GM23338 (cell line): ENCODE measurements around the gene SERINC5. TPM values are rescaled to one million over a fixed set of nuclear protein-coding genes. Genes with fewer than 3 reads are reported as not detected.

ENCODE experiments used
- ATAC-seq: fragments of 200-7000 bp; cut with Tn5 transposase; 3 replicates; pipeline ENCODE4 v1.9.1; 2020
- DNase-seq: peaks from one replicate; pipeline ENCODE4 v3.0.0-alpha.2; 2015; ENCODE audit warnings: low spot score
- H2AFZ ChIP-seq: fragments of 200-600 bp; sonication (generic); 2 replicates; pipeline ENCODE4 v1.8.0; 2016; ENCODE audit warnings: antibody characterized with exemption, mild to moderate bottlenecking, moderate library complexity
- H3F3A ChIP-seq: fragments of 200-600 bp; sonication (generic); replicated peaks from 2 replicates; pipeline ENCODE4 v1.8.0; 2017; ENCODE audit warnings: antibody characterized with exemption, mixed run types, low read depth
- H3K27ac ChIP-seq: fragments of 200-600 bp; sonication (generic); 2 replicates; pipeline ENCODE4 v1.6.1; 2016; ENCODE audit warnings: low read depth
- H3K27me3 ChIP-seq: fragments of 200-600 bp; sonication (generic); 2 replicates; pipeline ENCODE4 v1.8.0; 2016; ENCODE audit warnings: mild to moderate bottlenecking, mixed run types, moderate library complexity; ENCODE audit not compliant: insufficient read depth
- H3K36me3 ChIP-seq: fragments of 200-600 bp; sonication (generic); 2 replicates; pipeline ENCODE4 v1.8.0; 2016; ENCODE audit warnings: mild to moderate bottlenecking; ENCODE audit not compliant: insufficient read depth
- H3K4me1 ChIP-seq: fragments of 200-600 bp; sonication (generic); 2 replicates; pipeline ENCODE4 v1.8.0; 2016; ENCODE audit warnings: mild to moderate bottlenecking, moderate library complexity; ENCODE audit not compliant: insufficient read depth
- H3K4me2 ChIP-seq: fragments of 200-600 bp; sonication (generic); 2 replicates; pipeline ENCODE4 v1.7.1; 2017; ENCODE audit warnings: mixed run types
- H3K4me3 ChIP-seq: fragments of 200-600 bp; sonication (generic); 2 replicates; pipeline ENCODE4 v1.6.1; 2016; ENCODE audit warnings: mixed run types
- H3K79me2 ChIP-seq: fragments of 200-600 bp; sonication (generic); replicated peaks from 2 replicates; pipeline ENCODE4 v1.8.0; 2017; ENCODE audit warnings: mild to moderate bottlenecking; ENCODE audit not compliant: insufficient read depth
- H3K9me2 ChIP-seq: fragments of 200-600 bp; sonication (generic); 2 replicates; pipeline ENCODE4 v1.8.0; 2017; ENCODE audit not compliant: insufficient read depth
- H4K20me1 ChIP-seq: fragments of 200-600 bp; sonication (generic); replicated peaks from 2 replicates; pipeline ENCODE4 v1.8.0; 2017; ENCODE audit warnings: mild to moderate bottlenecking; ENCODE audit not compliant: insufficient read depth
- H3K27ac Mint-ChIP-seq: 2 replicates; pipeline ENCODE4 v1.8.0; 2020; ENCODE audit warnings: inconsistent platforms, mild to moderate bottlenecking, moderate library complexity, mixed read lengths
- H3K27me3 Mint-ChIP-seq: 3 replicates; pipeline ENCODE4 v1.8.0; 2022; ENCODE audit warnings: low read depth, mild to moderate bottlenecking, moderate library complexity, mixed read lengths, inconsistent platforms; ENCODE audit not compliant: insufficient read depth, poor library complexity
- H3K36me3 Mint-ChIP-seq: 3 replicates; pipeline ENCODE4 v1.8.0; 2021; ENCODE audit warnings: low read depth, mild to moderate bottlenecking, inconsistent platforms, moderate library complexity, mixed read lengths
- H3K4me1 Mint-ChIP-seq: 3 replicates; pipeline ENCODE4 v1.8.0; 2020; ENCODE audit warnings: mild to moderate bottlenecking, inconsistent platforms, mixed read lengths
- H3K4me3 Mint-ChIP-seq: 3 replicates; pipeline ENCODE4 v1.8.0; 2021; ENCODE audit warnings: moderate library complexity, mild to moderate bottlenecking, inconsistent platforms, mixed read lengths
- H3K9me3 Mint-ChIP-seq: 3 replicates; pipeline ENCODE4 v1.8.0; 2020; ENCODE audit warnings: moderate library complexity, mild to moderate bottlenecking, inconsistent platforms, mixed read lengths
- CREB1 ChIP-seq: fragments of 250-450 bp; sonication (Bioruptor Pico); IDR thresholded peaks from 2 replicates; pipeline ENCODE4 v1.5.0; 2020; ENCODE audit warnings: low read depth, mild to moderate bottlenecking, moderate library complexity
- CTCF ChIP-seq, 2 experiments: fragments of 200-600 bp in 1 of 2; sonication (generic) in 1 of 2; conservative IDR thresholded peaks; 2 replicates each; pipeline versions ENCODE4 v1.5.1 to v1.6.1; 2016 to 2017; ENCODE audit warnings: antibody characterized with exemption in 2 of 2, low read depth in 2 of 2, mild to moderate bottlenecking in 2 of 2, moderate library complexity in 1 of 2
- ETS1 ChIP-seq: IDR thresholded peaks from 2 replicates; pipeline ENCODE4 v1.6.1; 2016; ENCODE audit warnings: antibody characterized with exemption
- EZH2 ChIP-seq: fragments of 200-600 bp; sonication (generic); IDR thresholded peaks from one replicate; pipeline ENCODE4 v1.8.0; 2017; ENCODE audit warnings: antibody characterized with exemption, mild to moderate bottlenecking, low read depth; ENCODE audit not compliant: unreplicated experiment
- EZH2phosphoT487 ChIP-seq: fragments of 200-600 bp; sonication (generic); IDR thresholded peaks from one replicate; pipeline ENCODE4 v1.8.1; 2018; ENCODE audit warnings: antibody characterized with exemption; ENCODE audit not compliant: unreplicated experiment
- JUNB ChIP-seq: IDR thresholded peaks from one replicate; pipeline ENCODE4 v1.6.1; 2016; ENCODE audit warnings: antibody characterized with exemption; ENCODE audit not compliant: unreplicated experiment
- NANOG ChIP-seq: IDR thresholded peaks from 2 replicates; pipeline ENCODE4 v1.6.1; 2016; ENCODE audit warnings: antibody characterized with exemption, borderline replicate concordance
- POLR2AphosphoS5 ChIP-seq: IDR thresholded peaks from 2 replicates; pipeline ENCODE4 v1.6.1; 2016; ENCODE audit warnings: antibody characterized with exemption, low read depth
- STAT1 ChIP-seq: IDR thresholded peaks from one replicate; pipeline ENCODE4 v1.6.1; 2016; ENCODE audit warnings: antibody characterized with exemption; ENCODE audit not compliant: unreplicated experiment
- ZNF114 ChIP-seq: fragments of 250-450 bp; sonication (Bioruptor Pico); IDR thresholded peaks from 2 replicates; pipeline ENCODE4 v1.5.0; 2020; ENCODE audit warnings: mild to moderate bottlenecking, moderate library complexity
- ZNF331 ChIP-seq: fragments of 250-450 bp; sonication (Bioruptor Pico); IDR thresholded peaks from 2 replicates; pipeline ENCODE4 v1.5.0; 2020; ENCODE audit warnings: low read depth, mild to moderate bottlenecking, moderate library complexity
- polyA plus RNA-seq: library from polyadenylated mRNA; unstranded; fragments of >200 nt; fragmentation: Nextera tagmentation; extraction: Ambion mirVana; gene quantifications from 2 replicates; pipeline ENCODE4 v1.2.1, GENCODE V29; 2016
- total RNA-seq: library from RNA; depleted of rRNA; stranded (reverse); fragments of >200 nt; shearing (Covaris generic); gene quantifications from 2 replicates; pipeline ENCODE4 v1.2.3, GENCODE V29; 2014
- TF ChIP-seq, protein P1 (sequence below): fragments of 250-450 bp; sonication (Bioruptor Pico); IDR thresholded peaks from 2 replicates; pipeline ENCODE4 v1.5.0; 2020; ENCODE audit warnings: mild to moderate bottlenecking, moderate library complexity
- TF ChIP-seq, protein P2 (sequence below): IDR thresholded peaks from one replicate; pipeline ENCODE4 v1.6.1; 2018; ENCODE audit warnings: antibody characterized with exemption; ENCODE audit not compliant: unreplicated experiment

Gene SERINC5
- total and polyA plus RNA-seq, 2 experiments from 2014 or later = 34.0 to 107 TPM

GRCh38 chr5:80192507-80193241 is 63.2 kb downstream of the SERINC5 start:
- Histone ChIP-seq H2AFZ (no peak overlapping the region), H4K20me1 (peaks cover 12% of the 10 kb centered on the region), H3K4me2 (peak overlapping the region; percentile 61), H3K79me2 (peaks cover 100% of the 10 kb centered on the region), H3K36me3 (no peaks in the 10 kb centered on the region), H3K4me1 (peaks cover 67% of the 10 kb centered on the region), H3K9me2 (no peaks in the 10 kb centered on the region), H3F3A (peaks cover 15% of the 10 kb centered on the region), H3K27me3 (no peaks in the 10 kb centered on the region), H3K27ac (peak overlapping the region; percentile 56), H3K4me3 (peak overlapping the region; percentile 22)
- H3K4me3 Mint-ChIP-seq = peak overlapping the region; percentile 23; the same call in 2 of the 3 replicates
- no peaks in the 10 kb centered on the region for H3K9me3 Mint-ChIP-seq
- ATAC-seq = peak; percentile 16
- no peak for DNase-seq
- peaks cover 13% of the 10 kb centered on the region for H3K27me3 Mint-ChIP-seq
- peak overlapping the region; percentile 22 for H3K27ac Mint-ChIP-seq
- H3K4me1 Mint-ChIP-seq = peaks cover 65% of the 10 kb centered on the region
- TF ChIP-seq CREB1 (CRISPR knock-in tag) = no peak
- no peak for TF ChIP-seq JUNB
- TF ChIP-seq, protein P1, sequence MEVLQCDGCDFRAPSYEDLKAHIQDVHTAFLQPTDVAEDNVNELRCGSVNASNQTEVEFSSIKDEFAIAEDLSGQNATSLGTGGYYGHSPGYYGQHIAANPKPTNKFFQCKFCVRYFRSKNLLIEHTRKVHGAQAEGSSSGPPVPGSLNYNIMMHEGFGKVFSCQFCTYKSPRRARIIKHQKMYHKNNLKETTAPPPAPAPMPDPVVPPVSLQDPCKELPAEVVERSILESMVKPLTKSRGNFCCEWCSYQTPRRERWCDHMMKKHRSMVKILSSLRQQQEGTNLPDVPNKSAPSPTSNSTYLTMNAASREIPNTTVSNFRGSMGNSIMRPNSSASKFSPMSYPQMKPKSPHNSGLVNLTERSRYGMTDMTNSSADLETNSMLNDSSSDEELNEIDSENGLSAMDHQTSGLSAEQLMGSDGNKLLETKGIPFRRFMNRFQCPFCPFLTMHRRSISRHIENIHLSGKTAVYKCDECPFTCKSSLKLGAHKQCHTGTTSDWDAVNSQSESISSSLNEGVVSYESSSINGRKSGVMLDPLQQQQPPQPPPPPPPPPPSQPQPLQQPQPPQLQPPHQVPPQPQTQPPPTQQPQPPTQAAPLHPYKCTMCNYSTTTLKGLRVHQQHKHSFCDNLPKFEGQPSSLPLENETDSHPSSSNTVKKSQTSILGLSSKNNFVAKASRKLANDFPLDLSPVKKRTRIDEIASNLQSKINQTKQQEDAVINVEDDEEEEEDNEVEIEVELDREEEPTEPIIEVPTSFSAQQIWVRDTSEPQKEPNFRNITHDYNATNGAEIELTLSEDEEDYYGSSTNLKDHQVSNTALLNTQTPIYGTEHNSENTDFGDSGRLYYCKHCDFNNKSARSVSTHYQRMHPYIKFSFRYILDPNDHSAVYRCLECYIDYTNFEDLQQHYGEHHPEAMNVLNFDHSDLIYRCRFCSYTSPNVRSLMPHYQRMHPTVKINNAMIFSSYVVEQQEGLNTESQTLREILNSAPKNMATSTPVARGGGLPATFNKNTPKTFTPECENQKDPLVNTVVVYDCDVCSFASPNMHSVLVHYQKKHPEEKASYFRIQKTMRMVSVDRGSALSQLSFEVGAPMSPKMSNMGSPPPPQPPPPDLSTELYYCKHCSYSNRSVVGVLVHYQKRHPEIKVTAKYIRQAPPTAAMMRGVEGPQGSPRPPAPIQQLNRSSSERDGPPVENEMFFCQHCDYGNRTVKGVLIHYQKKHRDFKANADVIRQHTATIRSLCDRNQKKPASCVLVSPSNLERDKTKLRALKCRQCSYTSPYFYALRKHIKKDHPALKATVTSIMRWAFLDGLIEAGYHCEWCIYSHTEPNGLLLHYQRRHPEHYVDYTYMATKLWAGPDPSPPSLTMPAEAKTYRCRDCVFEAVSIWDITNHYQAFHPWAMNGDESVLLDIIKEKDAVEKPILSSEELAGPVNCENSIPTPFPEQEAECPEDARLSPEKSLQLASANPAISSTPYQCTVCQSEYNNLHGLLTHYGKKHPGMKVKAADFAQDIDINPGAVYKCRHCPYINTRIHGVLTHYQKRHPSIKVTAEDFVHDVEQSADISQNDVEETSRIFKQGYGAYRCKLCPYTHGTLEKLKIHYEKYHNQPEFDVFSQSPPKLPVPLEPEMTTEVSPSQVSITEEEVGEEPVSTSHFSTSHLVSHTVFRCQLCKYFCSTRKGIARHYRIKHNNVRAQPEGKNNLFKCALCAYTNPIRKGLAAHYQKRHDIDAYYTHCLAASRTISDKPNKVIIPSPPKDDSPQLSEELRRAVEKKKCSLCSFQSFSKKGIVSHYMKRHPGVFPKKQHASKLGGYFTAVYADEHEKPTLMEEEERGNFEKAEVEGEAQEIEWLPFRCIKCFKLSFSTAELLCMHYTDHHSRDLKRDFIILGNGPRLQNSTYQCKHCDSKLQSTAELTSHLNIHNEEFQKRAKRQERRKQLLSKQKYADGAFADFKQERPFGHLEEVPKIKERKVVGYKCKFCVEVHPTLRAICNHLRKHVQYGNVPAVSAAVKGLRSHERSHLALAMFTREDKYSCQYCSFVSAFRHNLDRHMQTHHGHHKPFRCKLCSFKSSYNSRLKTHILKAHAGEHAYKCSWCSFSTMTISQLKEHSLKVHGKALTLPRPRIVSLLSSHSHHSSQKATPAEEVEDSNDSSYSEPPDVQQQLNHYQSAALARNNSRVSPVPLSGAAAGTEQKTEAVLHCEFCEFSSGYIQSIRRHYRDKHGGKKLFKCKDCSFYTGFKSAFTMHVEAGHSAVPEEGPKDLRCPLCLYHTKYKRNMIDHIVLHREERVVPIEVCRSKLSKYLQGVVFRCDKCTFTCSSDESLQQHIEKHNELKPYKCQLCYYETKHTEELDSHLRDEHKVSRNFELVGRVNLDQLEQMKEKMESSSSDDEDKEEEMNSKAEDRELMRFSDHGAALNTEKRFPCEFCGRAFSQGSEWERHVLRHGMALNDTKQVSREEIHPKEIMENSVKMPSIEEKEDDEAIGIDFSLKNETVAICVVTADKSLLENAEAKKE (CRISPR knock-in tag) = no peak
- TF ChIP-seq CTCF (conservative IDR thresholded peaks at IDR 0.05; ENCODE audit: low read depth in 2 of 2) = no peak
- TF ChIP-seq, protein P2, sequence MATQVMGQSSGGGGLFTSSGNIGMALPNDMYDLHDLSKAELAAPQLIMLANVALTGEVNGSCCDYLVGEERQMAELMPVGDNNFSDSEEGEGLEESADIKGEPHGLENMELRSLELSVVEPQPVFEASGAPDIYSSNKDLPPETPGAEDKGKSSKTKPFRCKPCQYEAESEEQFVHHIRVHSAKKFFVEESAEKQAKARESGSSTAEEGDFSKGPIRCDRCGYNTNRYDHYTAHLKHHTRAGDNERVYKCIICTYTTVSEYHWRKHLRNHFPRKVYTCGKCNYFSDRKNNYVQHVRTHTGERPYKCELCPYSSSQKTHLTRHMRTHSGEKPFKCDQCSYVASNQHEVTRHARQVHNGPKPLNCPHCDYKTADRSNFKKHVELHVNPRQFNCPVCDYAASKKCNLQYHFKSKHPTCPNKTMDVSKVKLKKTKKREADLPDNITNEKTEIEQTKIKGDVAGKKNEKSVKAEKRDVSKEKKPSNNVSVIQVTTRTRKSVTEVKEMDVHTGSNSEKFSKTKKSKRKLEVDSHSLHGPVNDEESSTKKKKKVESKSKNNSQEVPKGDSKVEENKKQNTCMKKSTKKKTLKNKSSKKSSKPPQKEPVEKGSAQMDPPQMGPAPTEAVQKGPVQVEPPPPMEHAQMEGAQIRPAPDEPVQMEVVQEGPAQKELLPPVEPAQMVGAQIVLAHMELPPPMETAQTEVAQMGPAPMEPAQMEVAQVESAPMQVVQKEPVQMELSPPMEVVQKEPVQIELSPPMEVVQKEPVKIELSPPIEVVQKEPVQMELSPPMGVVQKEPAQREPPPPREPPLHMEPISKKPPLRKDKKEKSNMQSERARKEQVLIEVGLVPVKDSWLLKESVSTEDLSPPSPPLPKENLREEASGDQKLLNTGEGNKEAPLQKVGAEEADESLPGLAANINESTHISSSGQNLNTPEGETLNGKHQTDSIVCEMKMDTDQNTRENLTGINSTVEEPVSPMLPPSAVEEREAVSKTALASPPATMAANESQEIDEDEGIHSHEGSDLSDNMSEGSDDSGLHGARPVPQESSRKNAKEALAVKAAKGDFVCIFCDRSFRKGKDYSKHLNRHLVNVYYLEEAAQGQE = no peak
- TF ChIP-seq ZNF331 (CRISPR knock-in tag) = no peak
- TF ChIP-seq EZH2 = no peak
- no peak for TF ChIP-seq ZNF114
- no peak for TF ChIP-seq EZH2phosphoT487
- no peak for TF ChIP-seq NANOG
- TF ChIP-seq POLR2AphosphoS5 = no peak
- no peak for TF ChIP-seq STAT1
- no peak for TF ChIP-seq ETS1
- H3K36me3 Mint-ChIP-seq = peaks cover 11% of the 10 kb centered on the region; the same call in 2 of the 3 replicates
